SK-N-SH treated with all-trans-retinoic acid at 6 μM for 48 hours (cell line): ENCODE measurements around the gene SERPINE1.

Experiments used
- ATAC-seq: fragments of 200-7000 bp; cut with Tn5 transposase; 3 replicates; pipeline ENCODE4 v1.9.1; 2020; ENCODE audit warnings: mild to moderate bottlenecking, moderate library complexity
- ARNTL ChIP-seq: fragments of 450-650 bp; formaldehyde crosslinking; IDR thresholded peaks from 2 replicates; pipeline ENCODE4 v1.5.0; 2020; ENCODE audit warnings: low read depth, mild to moderate bottlenecking, moderate library complexity, borderline replicate concordance
- BACH2 ChIP-seq: fragments of 250-450 bp; sonication (Bioruptor Pico); IDR thresholded peaks from 2 replicates; pipeline ENCODE4 v1.9.0; 2021; ENCODE audit warnings: mild to moderate bottlenecking, borderline replicate concordance
- CREB5 ChIP-seq: fragments of 250-450 bp; sonication (Bioruptor Pico); IDR thresholded peaks from 2 replicates; pipeline ENCODE4 v1.5.1; 2020; ENCODE audit warnings: low read depth, mild to moderate bottlenecking, moderate library complexity
- CSDC2 ChIP-seq: fragments of 250-450 bp; sonication (Bioruptor Pico); IDR thresholded peaks from 2 replicates; pipeline ENCODE4 v1.5.0; 2020; ENCODE audit warnings: mild to moderate bottlenecking, moderate library complexity
- CSRNP3 ChIP-seq: fragments of 250-450 bp; sonication (Bioruptor Pico); IDR thresholded peaks from 2 replicates; pipeline ENCODE4 v1.5.1; 2021; ENCODE audit warnings: mild to moderate bottlenecking, moderate library complexity
- ESRRG ChIP-seq: fragments of 250-450 bp; sonication (Bioruptor Pico); IDR thresholded peaks from 2 replicates; pipeline ENCODE4 v1.6.1; 2021; ENCODE audit warnings: mild to moderate bottlenecking
- GLIS3 ChIP-seq: fragments of 250-450 bp; sonication (Bioruptor Pico); IDR thresholded peaks from 2 replicates; pipeline ENCODE4 v1.5.0; 2020; ENCODE audit warnings: mild to moderate bottlenecking, moderate library complexity
- ISL1 ChIP-seq: fragments of 250-450 bp; sonication (Bioruptor Pico); IDR thresholded peaks from 2 replicates; pipeline ENCODE4 v2.1.2; 2022; ENCODE audit warnings: mild to moderate bottlenecking, moderate library complexity
- OSR1 ChIP-seq: fragments of 250-450 bp; sonication (Bioruptor Pico); IDR thresholded peaks from 2 replicates; pipeline ENCODE4 v1.8.0; 2022; ENCODE audit warnings: moderate library complexity, mild to moderate bottlenecking, inconsistent platforms
- PATZ1 ChIP-seq: fragments of 250-450 bp; sonication (Bioruptor Pico); IDR thresholded peaks from 2 replicates; pipeline ENCODE4 v1.8.0; 2020; ENCODE audit warnings: mild to moderate bottlenecking, moderate library complexity, borderline replicate concordance
- POU6F1 ChIP-seq: fragments of 250-450 bp; sonication (Bioruptor Pico); IDR thresholded peaks from 2 replicates; pipeline ENCODE4 v1.8.0; 2021; ENCODE audit warnings: low read depth, mild to moderate bottlenecking, moderate library complexity, borderline replicate concordance
- PPARA ChIP-seq: fragments of 250-450 bp; sonication (Bioruptor Pico); IDR thresholded peaks from 2 replicates; pipeline ENCODE4 v1.5.0; 2020; ENCODE audit warnings: mild to moderate bottlenecking, borderline replicate concordance
- RARB ChIP-seq: fragments of 250-450 bp; sonication (Bioruptor Pico); IDR thresholded peaks from 2 replicates; pipeline ENCODE4 v1.8.0; 2021; ENCODE audit warnings: mild to moderate bottlenecking, moderate library complexity
- SNAI2 ChIP-seq: fragments of 250-450 bp; sonication (Bioruptor Pico); IDR thresholded peaks from 2 replicates; pipeline ENCODE4 v1.5.0; 2020; ENCODE audit warnings: mild to moderate bottlenecking, moderate library complexity
- TCF4 ChIP-seq: fragments of 250-450 bp; sonication (Bioruptor Pico); IDR thresholded peaks from 2 replicates; pipeline ENCODE4 v1.8.0; 2021; ENCODE audit warnings: mild to moderate bottlenecking, moderate library complexity, borderline replicate concordance
- TOX ChIP-seq: fragments of 250-450 bp; sonication (Bioruptor Pico); IDR thresholded peaks from 2 replicates; pipeline ENCODE4 v1.8.0; 2021; ENCODE audit warnings: mild to moderate bottlenecking, moderate library complexity, borderline replicate concordance
- ZC3H10 ChIP-seq: fragments of 250-450 bp; sonication (Bioruptor Pico); IDR thresholded peaks from 2 replicates; pipeline ENCODE4 v1.5.1; 2021; ENCODE audit warnings: mild to moderate bottlenecking, moderate library complexity
- ZFP3 ChIP-seq: fragments of 250-450 bp; sonication (Bioruptor Pico); IDR thresholded peaks from 2 replicates; pipeline ENCODE4 v1.5.0; 2020; ENCODE audit warnings: mild to moderate bottlenecking, moderate library complexity
- ZNF565 ChIP-seq: fragments of 450-650 bp; formaldehyde crosslinking; conservative IDR thresholded peaks from 2 replicates; pipeline ENCODE4 v1.5.0; 2020; ENCODE audit warnings: low read depth, mild to moderate bottlenecking, moderate library complexity

Gene SERPINE1

GRCh38 chr7:101096957-101097347 lies 30.0 kb upstream of the SERPINE1 start (continued):
- TF ChIP-seq OSR1 (CRISPR knock-in tag) = no peak
- TF ChIP-seq GLIS3 (CRISPR knock-in tag) = no peak
- no peak for TF ChIP-seq PATZ1 (CRISPR knock-in tag)
- TF ChIP-seq ZC3H10 (CRISPR knock-in tag) = no peak
- TF ChIP-seq ZNF565 = no peak
- TF ChIP-seq CSDC2 (CRISPR knock-in tag) = no peak
- TF ChIP-seq ZFP3 (CRISPR knock-in tag) = no peak

- TF ChIP-seq PATZ1 (CRISPR knock-in tag) (no peak), GLIS3 (CRISPR knock-in tag) (no peak), ZFP3 (CRISPR knock-in tag) (no peak), CREB5 (CRISPR knock-in tag) (no peak), ZNF565 (no peak), RARB (CRISPR knock-in tag) (no peak), TCF4 (CRISPR knock-in tag) (no peak), PPARA (CRISPR knock-in tag) (no peak), CSDC2 (CRISPR knock-in tag) (no peak), ARNTL (CRISPR knock-in tag) (no peak), ISL1 (CRISPR knock-in tag) (no peak), POU6F1 (CRISPR knock-in tag) (no peak), BACH2 (CRISPR knock-in tag) (no peak), ZC3H10 (CRISPR knock-in tag) (no peak), TOX (CRISPR knock-in tag) (no peak), CSRNP3 (CRISPR knock-in tag) (no peak)
- ATAC-seq = no peak
These were observed 29.3 kb upstream of the SERPINE1 start for GRCh38 chr7:101097561-101097960.

GRCh38 chr7:101099969-101100781 lies 26.7 kb upstream of the SERPINE1 start:
- peak; percentile 90 for ATAC-seq
- TF ChIP-seq POU6F1 (CRISPR knock-in tag) (0 out of 2 replicates have a peak, but pooled peaks have one; percentile 35), ZFP3 (CRISPR knock-in tag) (peak; percentile 87), SNAI2 (CRISPR knock-in tag) (peak; percentile 57; the same call in 1 of the 2 replicates), ESRRG (CRISPR knock-in tag) (no peak), TOX (CRISPR knock-in tag) (no peak), PATZ1 (CRISPR knock-in tag) (peak; percentile 90; the same call in 1 of the 2 replicates), ISL1 (CRISPR knock-in tag) (peak; percentile 72), CSDC2 (CRISPR knock-in tag) (peak; percentile 86), ZC3H10 (CRISPR knock-in tag) (no peak)
